K562 (cell line): ENCODE results near the gene CEP43.

ENCODE experiments used
- POLR2A ChIP-seq: fragments of 450-650 bp; conservative IDR thresholded peaks from 2 replicates; pipeline ENCODE4 v1.6.1; 2016
- RBFOX2 ChIP-seq: fragments of 200-400 bp; formaldehyde crosslinking; IDR thresholded peaks from 2 replicates; pipeline ENCODE4 v1.6.1; 2017; ENCODE audit warnings: low read depth, mild to moderate bottlenecking, low read length, moderate library complexity
- ZNF431 ChIP-seq: sonication (generic); formaldehyde crosslinking; IDR thresholded peaks from 2 replicates; pipeline ENCODE4 v1.8.0; 2022; ENCODE audit warnings: mild to moderate bottlenecking, missing genetic modification reagents
- TF ChIP-seq, protein P1 (sequence below), 3 experiments: IDR thresholded peaks in 2 of 3; conservative IDR thresholded peaks in 1 of 3; 2 replicates each; pipeline ENCODE4 v1.5.1; 2011 to 2012; ENCODE audit warnings: low read length in 3 of 3, mild to moderate bottlenecking in 3 of 3, control low read depth in 2 of 3, improper control_type of control experiment in 1 of 3, inconsistent platforms in 1 of 3, low read depth in 1 of 3, mixed read lengths in 1 of 3, moderate library complexity in 1 of 3; ENCODE audit not compliant: insufficient read depth in 2 of 3
- TF ChIP-seq, protein P2 (sequence below): fragments of 450-650 bp; formaldehyde crosslinking; IDR thresholded peaks from 2 replicates; pipeline ENCODE4 v1.4.0; 2020; ENCODE audit warnings: mild to moderate bottlenecking, mixed read lengths

DNA sequence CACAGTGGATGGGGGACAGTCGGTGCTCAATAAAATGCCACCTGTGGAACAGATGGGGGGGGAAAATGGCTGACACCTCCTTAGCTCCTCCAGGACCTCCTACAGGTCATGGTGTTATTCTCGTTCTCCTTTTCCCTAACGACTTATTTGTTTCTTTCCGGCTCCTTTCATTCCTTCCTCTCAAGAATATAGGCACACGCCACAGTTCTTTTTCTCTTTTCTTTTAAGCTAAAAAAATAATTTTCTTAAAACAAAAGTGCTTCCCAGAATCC lies 41.5 kb upstream of the CEP43 start:
- TF ChIP-seq POLR2A (no peak), RBFOX2 (no peak), ZNF431 (CRISPR knock-in tag) (no peak)
- TF ChIP-seq, protein P1, sequence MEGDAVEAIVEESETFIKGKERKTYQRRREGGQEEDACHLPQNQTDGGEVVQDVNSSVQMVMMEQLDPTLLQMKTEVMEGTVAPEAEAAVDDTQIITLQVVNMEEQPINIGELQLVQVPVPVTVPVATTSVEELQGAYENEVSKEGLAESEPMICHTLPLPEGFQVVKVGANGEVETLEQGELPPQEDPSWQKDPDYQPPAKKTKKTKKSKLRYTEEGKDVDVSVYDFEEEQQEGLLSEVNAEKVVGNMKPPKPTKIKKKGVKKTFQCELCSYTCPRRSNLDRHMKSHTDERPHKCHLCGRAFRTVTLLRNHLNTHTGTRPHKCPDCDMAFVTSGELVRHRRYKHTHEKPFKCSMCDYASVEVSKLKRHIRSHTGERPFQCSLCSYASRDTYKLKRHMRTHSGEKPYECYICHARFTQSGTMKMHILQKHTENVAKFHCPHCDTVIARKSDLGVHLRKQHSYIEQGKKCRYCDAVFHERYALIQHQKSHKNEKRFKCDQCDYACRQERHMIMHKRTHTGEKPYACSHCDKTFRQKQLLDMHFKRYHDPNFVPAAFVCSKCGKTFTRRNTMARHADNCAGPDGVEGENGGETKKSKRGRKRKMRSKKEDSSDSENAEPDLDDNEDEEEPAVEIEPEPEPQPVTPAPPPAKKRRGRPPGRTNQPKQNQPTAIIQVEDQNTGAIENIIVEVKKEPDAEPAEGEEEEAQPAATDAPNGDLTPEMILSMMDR (IDR thresholded peaks at IDR 0.05 in 2 of 3, conservative IDR thresholded peaks at IDR 0.05 in 1 of 3; ENCODE audit: insufficient read depth in 2 of 3, low read depth in 1 of 3, low read length in 3 of 3) = no peak
- TF ChIP-seq, protein P2, sequence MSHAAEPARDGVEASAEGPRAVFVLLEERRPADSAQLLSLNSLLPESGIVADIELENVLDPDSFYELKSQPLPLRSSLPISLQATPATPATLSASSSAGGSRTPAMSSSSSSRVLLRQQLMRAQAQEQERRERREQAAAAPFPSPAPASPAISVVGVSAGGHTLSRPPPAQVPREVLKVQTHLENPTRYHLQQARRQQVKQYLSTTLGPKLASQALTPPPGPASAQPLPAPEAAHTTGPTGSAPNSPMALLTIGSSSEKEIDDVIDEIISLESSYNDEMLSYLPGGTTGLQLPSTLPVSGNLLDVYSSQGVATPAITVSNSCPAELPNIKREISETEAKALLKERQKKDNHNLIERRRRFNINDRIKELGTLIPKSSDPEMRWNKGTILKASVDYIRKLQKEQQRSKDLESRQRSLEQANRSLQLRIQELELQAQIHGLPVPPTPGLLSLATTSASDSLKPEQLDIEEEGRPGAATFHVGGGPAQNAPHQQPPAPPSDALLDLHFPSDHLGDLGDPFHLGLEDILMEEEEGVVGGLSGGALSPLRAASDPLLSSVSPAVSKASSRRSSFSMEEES (CRISPR knock-in tag) = no peak
